HG03060 (cell line): Measurements from ENCODE around the gene GABARAPL2.
A peak's percentile ranks its signal among the peaks of the same experiment; 100 is the strongest.
"Not testable (repeated sequence)": the region's sequence is repeated elsewhere in the genome, so short reads cannot be mapped to it uniquely, and the experiment has no call there.

Experiments
- ATAC-seq: cut with Tn5 transposase; IDR thresholded peaks from one replicate; pipeline ENCODE4 v1.9.1; 2021; ENCODE audit warnings: low read depth, moderate number of reproducible peaks; ENCODE audit not compliant: unreplicated experiment

The GABARAPL2 gene

DNA sequence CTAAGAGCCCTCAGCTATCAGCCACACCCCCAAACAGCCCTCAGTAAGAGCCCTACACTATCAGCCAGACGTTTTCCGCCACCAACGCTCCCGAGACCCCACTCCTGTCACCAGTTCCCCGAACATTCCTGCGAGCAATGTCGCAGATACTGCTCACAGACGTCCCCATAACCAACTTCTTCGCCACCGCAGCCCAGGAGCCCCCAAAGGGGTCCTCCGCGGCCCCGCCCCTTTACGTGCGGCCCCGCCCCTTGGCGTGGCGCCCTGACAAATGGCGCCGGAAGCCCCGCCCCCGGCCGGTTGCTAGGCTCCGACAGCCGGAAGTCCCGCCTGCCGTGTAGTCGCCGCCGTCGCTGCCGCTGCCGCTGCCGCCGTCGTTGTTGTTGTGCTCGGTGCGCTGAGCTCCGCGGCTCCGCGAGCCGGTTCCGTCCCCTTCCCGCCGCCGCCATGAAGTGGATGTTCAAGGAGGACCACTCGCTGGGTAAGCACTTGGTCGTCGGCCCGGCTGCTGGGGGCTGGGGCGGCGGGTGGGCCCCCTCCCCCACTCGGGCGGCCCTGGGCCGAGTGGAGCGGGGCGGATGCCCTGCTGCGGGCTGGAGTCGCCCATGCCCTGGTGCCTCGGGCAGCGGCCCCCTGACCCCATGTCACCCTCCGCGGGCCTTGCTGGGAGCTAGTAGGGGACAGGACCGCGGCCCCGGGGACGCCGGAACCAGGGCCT, at the start of gene GABARAPL2:
Gene GABARAPL2 (plus strand): TSS at position 340 of the 718 bp plus-strand sequence. CDS start 108 bp downstream, at position 448.
- no peak for ATAC-seq

DNA sequence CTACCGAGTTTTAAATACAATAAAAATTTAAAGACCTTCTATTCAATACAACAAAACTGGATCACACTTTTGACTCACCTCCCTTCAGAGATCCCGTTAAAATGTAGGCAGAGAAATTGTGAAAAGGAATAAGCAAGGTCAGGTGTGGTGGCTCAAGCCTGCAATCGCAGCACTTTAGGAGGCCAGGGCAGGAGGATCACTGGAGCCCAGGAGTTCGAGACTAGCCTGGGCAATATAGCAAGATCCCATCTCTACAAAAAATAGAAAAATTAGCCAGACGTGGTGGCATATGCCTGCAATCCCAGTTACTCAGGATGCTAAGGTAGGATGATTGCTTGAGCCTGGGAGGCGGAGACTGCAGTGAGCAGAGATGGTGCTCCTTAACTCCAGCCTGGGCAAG, 47.0 kb upstream of the GABARAPL2 start:
- no peak for ATAC-seq

- no peak for ATAC-seq
Measured at GRCh38 chr16:75526032-75526790, 40.0 kb upstream of the GABARAPL2 start.

DNA sequence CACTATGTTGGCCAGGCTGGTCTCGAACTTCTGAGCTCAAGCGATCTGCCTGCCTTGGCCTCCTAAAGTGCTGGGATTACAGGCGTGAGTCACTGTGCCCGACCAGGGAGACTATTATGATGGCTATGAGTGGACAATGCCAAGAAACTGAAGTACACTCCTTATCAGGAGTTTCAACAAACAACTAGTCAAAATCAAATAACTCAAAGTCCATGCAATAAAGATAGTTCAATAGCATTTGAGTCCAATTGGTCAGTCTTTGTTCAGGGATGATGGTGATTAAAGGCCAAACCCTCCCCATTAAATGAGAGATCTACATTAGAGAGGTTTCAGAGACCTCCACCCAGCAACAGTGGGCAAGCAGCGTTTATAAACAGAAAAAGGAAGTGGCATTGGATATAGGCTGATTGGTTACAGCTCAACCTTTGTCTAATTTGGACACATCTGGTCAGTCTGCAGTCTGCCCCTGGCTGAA, 38.3 kb upstream of the GABARAPL2 start:
- ATAC-seq, result no peak

DNA sequence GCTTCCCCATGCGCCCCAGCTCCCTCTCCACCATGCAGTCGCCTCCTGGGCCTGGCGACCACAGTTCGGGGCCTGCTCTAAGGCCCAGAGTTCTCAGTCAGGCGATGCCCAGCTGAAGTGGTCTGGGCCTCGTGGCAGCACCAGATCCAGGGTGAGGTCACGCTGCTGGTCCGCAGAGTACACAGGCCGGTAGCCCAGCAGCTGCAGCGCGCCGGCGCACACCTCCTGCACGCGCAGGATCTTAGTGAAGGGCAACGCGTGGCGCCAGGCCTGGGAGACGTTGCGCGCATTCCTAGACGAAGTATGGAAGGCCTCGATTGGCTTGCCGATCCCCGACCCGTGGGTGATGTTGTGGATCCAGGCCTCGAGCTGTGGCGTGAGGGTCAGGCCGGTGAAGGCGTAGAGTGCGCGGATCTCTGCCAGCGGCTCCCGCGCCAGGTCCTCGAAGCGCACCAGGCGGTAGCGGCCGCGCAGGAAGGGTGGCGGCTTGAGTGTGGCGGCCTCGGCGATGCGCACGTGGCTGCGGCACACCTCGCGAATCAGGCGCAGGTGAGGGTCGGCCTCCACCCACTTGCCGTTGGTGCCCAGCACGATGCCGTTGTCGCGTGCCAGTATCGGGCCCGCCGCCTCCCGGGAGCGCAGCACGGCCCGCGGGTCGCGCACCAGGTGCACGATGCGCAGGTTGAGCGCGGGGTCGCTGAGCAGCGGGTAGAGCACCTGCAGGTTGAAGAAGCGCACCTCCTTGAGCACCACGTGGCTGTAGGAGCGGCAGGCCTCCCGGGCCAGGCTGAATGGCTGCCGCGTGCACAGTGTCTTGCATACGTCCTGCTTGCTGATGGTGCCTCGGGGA, 36.9 kb upstream of the GABARAPL2 start:
- ATAC-seq, result no peak

DNA sequence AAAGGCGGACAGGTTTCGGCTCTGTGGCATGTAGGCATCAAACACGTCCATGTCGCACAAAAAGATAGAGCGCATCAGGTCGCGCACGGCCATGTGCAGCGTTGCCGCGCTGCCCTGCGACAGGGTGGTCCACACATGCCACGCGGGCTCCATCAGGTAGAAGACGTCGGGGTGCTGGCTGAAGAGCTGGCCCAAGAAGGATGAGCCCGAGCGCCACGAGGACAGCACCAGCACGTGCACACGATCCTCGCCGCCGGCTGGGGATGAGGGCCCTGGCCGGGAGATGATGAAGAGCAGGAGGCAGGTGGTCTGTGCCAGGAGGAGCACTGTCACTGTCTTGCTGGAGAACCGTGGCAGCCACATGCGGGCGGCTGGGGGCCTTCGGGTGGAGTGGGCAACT, 36.2 kb upstream of the GABARAPL2 start:
- ATAC-seq, result no peak

DNA sequence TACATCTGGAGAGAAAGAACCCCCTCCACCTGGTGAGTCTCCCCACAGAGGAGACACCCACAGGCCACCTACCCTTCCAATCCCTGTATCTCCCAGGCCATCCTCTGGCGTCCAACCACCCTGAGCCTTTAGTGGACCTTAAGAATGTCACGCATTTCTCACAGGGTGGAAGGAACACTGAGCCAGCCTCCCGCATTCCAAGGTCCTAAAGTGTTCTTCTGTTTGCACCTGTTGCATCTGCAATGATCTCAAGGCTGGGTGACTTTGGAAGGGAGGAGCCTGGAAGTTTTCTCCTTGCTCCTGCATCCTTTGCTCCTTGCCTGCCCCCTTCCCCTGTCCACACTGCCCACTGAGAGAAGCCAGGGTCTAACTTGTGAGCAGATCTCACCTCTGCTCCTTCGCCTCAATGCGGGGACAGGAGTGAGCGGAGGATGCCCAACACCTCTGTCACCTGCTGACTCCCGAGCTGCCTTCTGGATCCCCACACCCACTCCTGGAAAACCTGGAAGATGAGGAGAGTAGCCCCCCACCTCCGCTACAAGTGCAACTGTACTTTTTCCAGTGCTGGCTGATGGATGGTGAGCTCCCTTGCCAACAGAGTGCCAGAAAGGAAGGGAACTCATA, 33.9 kb upstream of the GABARAPL2 start:
- no peak for ATAC-seq

DNA sequence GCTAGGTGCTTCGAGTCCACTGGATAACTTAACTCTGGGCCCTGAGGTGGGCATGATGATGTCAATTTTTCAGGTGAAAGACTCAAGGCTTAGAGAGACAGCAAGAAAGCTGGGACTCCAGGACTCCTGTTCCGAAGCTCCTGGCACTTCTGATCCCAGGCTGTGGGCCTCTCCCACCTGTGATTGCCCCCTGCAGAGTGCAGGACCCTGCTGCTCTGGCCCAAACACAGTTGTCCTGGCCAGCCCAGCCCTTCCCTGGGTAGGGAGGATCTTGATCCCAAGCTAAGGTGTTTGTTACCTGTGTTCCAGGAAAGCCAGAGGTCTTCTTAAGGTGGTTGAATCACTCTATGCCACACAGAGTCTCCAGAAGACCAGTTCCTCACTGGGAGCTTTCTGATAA, 33.4 kb upstream of the GABARAPL2 start:
- no peak for ATAC-seq

- ATAC-seq, result no peak
Measured at GRCh38 chr16:75534560-75535205, 31.5 kb upstream of the GABARAPL2 start.

- no peak for ATAC-seq
Measured at GRCh38 chr16:75535211-75535843, 30.9 kb upstream of the GABARAPL2 start.

GRCh38 chr16:75535901-75536300, 30.3 kb upstream of the GABARAPL2 start, which contains the start of gene CHST5:
TSS of gene CHST5 (minus strand) at chr16:75536108. CDS start at chr16:75530384, 5,724 bp downstream.
- no peak for ATAC-seq

- no peak for ATAC-seq
Measured at GRCh38 chr16:75537776-75538175, 28.4 kb upstream of the GABARAPL2 start.

- not testable (repeated sequence) for ATAC-seq
Measured at GRCh38 chr16:75538882-75539565, 27.2 kb upstream of the GABARAPL2 start.

DNA sequence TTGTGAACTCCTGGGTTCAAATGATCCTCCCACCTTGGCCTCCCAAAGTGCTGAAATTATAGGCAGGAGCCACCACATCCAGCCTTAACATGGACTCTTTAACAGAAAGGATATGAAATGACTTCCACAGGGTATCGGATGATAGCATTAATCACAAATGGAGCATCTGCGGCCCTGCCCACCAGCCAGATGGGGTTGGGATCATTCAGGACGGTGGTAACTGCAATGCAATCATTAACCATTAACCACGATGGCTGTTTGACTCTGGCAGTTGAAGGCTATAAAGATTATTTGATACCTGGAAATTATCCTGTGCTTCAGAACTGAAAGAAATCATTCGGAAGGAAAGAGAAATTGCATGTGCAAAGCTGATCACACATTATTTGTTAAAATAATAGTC, 24.9 kb upstream of the GABARAPL2 start:
- no peak for ATAC-seq

DNA sequence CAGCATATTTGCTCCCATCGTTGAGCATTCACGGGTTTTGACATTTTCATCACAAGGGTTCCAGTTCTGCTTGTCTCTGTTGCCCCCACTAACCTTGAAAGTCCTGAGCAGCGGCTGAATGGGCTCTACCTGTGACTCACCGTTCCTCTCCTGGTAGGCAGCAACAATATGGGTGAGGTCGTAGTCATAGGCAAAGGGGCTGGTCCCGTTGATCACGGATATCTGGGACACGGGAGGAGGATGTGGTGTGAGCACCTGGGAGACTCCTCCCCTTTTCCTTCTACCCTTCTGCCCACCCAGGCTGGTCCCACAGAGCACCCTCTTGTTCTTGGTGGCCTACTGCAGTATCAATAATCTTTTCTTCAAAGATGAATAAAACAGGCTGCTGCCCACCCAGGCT, 23.7 kb upstream of the GABARAPL2 start:
- ATAC-seq, result not testable (repeated sequence)

DNA sequence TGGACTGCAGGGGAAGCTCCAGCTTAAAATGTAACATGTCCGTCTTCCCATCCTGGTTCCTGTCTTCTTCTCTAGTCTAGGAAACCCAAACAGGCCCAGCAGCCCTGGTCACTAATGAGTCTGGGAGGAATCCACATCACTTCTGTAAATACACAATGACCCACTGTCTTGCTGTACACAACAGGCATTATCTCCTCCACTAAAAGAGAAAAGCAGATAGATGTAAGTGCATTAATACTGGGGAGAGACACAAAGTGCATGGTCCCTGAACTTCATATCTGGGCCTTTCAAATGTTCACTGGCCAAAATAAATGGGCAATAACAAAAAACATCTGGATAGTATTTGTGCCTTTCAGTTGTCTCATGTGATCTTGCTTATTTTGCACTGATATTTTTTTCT, 20.3 kb upstream of the GABARAPL2 start:
- ATAC-seq, result not testable (repeated sequence)

DNA sequence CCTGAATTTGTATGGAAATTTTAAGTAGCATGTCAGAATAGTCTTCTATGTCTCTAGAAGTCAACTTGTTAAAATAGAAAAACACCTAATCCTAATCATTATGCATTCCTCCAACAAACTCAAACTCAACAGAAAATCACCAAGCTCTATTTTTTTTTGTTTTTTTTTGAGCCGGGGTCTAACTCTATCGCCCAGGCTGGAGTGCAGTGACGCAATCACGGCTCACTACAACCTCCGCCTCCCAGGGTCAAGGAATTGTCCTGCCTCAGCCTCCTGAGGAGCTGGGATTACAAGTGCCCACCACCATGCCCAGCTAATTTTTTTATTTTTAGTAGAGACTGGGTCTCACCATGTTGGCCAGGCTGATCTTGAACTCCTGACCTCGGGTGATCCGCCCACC, 19.9 kb upstream of the GABARAPL2 start:
- no peak for ATAC-seq

DNA sequence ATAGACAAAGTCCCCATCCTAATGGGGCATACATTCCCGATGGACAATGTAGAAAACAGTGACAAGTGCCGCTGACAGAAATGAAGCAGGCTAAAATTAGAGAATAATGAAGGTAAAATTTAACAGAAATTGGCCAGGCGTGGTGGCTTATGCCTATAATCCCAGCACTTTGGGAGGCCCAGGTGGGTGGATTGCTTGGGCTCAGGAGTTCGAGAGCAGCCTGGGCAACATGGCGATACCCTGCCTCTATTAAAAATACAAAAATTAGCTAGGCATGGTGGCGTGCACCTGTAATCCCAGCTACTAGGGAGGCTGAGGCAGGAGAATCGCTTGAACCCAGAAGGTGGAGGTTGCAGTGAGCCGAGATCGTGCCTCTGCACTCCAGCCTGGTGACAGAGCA, 17.7 kb upstream of the GABARAPL2 start:
- ATAC-seq, result not testable (repeated sequence)

GRCh38 chr16:75550211-75550662, 15.9 kb upstream of the GABARAPL2 start:
- peak; percentile 72 for ATAC-seq
